GM10248 (cell line): ENCODE data around the gene FCN3.
A peak's percentile ranks its signal among the peaks of the same experiment; 100 is the strongest.

Experiments used
- CTCF ChIA-PET: fragments of 300-600 bp; sonication (Branson Sonifier 250); formaldehyde crosslinking; extraction: SDS; loops from one replicate; lab custom pipeline; 2021; ENCODE audit warnings: antibody characterized with exemption; lab: Yijun Ruan, JAX
- POLR2A ChIA-PET: fragments of 350-650 bp; sonication (Branson Sonifier 250); formaldehyde crosslinking; extraction: SDS; loops from one replicate; lab custom pipeline; 2020; ENCODE audit warnings: antibody characterized with exemption; lab: Yijun Ruan, JAX
- DNase-seq: peaks from one replicate; pipeline ENCODE4 v3.0.0; 2012; ENCODE audit errors: extremely low spot score
- CTCF ChIP-seq: IDR thresholded peaks from 2 replicates; pipeline ENCODE4 v1.5.1; 2012; ENCODE audit warnings: mild to moderate bottlenecking, low read depth; ENCODE audit errors: extremely low read depth, missing control alignments, control extremely low read depth

FCN3 gene

GRCh38 chr1:27361553-27361952 lies 13.1 kb downstream of the FCN3 start:
- CTCF ChIA-PET = interaction anchor here (1.1 to 2.2 kb wide), 7 partner anchors 11 to 245 kb away, joined by 3 to 16 read pairs (median 6); no protein-coding TSS in a partner anchor
- no peak for DNase-seq
- TF ChIP-seq CTCF = no peak
- POLR2A ChIA-PET = no interaction called here

DNA sequence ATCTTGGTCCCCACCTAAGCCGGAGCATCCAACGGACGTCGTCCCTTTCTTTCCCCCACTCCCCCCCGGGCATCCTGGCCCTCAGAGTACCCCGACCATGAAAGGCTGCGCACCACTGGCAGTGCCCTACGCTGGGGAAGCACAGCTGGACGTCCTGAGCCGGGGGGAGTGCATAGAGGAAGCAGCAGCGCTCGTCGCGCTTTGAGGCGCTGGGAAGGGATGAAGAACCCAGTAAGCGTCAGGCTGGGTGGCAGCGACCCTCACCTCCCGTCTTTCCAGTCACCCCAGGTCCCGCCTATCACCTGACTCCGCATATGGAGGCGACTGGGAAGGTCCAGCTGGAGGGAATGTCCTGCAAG lies 13.6 kb downstream of the FCN3 start:
- no peak for DNase-seq
- ChIA-PET CTCF (interaction anchor here (1.5 to 9.1 kb wide), 5 partner anchors 18 to 246 kb away, joined by 5 to 112 read pairs (median 6); partner anchors contain the start of gene SYTL1), POLR2A (no interaction called here)

DNA sequence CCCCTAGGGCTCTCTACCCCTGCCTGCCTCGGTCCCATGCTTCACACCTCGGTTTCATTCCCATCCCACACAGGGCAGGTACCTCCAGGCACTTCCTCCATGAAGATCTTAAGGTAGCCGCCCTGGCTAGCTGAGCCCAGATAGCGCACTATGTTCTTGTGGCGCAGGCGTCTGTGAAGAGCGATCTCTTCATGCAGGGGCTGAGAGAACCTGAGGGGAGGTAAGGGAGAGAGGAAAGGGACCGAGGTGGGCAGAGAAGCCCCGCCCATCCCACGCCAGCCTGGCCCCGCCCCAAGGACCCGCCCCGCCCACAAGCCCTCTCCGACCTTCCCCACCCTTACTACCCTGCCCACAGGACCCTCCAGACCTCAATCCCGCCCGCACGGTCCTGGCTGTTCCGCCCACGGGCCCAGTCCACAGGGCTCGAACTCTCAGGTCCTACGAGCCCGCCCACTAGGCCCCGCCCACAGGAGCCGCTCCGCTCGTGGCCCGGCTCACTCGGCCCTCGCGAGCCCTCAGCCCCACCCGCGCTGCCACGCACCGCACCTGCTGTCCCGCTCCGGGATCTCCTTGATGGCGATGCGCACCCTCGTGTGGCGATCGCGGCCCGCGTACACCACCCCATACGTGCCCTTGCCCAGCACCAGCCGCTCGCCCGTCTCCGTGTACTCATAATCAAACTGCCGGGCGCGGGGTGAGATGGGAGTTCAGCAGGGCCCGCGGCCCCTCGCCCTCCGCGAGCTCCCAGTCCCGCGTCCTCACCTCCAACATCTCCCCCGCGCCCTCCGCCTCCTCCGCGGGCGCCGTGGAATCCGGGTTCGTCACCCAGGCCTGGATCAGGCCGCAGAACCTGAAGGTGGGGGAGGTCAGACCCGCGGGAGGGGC lies 14.2 kb downstream of the FCN3 start:
- peak; percentile 74 for DNase-seq
- ChIA-PET CTCF (interaction anchor here (0.8 to 9.1 kb wide), 5 partner anchors 17 to 247 kb away, joined by 3 to 112 read pairs (median 6); partner anchors contain the start of gene SYTL1), POLR2A (interaction anchor here (1.2 kb wide), 1 partner anchor 26 kb away, joined by 4 read pairs; no protein-coding TSS in a partner anchor)
- no peak for TF ChIP-seq CTCF

More for the DNA sequence above, 13.6 kb downstream of the FCN3 start:
- TF ChIP-seq CTCF = no peak

GRCh38 chr1:27359822-27360158 lies 14.8 kb downstream of the FCN3 start:
- TF ChIP-seq CTCF = no peak
- ChIA-PET POLR2A (interaction anchor here (1.2 kb wide), 1 partner anchor 26 kb away, joined by 4 read pairs; no protein-coding TSS in a partner anchor), CTCF (interaction anchor here (0.8 to 9.1 kb wide), 4 partner anchors 17 to 246 kb away, joined by 3 to 112 read pairs (median 22); partner anchors contain the start of gene SYTL1)
- DNase-seq = no peak

DNA sequence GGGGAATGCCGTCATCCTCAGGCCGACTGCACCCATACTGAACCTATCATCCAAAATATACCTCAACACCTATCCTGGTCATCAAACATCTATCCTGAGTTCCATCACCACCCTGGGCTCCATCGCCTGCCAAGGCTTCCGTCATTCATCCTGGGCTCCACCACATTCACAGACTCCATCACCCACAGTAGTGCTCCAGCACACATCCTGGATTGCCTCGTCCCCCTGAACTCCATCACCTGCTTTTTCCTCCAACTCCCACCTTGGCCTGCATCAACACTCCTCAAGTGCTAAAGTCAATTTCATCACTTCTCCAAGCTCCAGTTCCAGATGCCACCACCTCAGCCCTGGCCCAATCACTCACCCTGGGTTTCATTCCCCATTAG lies 15.7 kb downstream of the FCN3 start:
- TF ChIP-seq CTCF = no peak
- no peak for DNase-seq
- POLR2A ChIA-PET = interaction anchor here (1.2 kb wide), 1 partner anchor 25 kb away, joined by 4 read pairs; no protein-coding TSS in a partner anchor
- CTCF ChIA-PET = interaction anchor here (0.9 to 9.1 kb wide), 13 partner anchors 10 to 246 kb away, joined by 3 to 112 read pairs (median 17); partner anchors contain the start of genes CD164L2, GPR3, MAP3K6 and SLC9A1
